ENCODE data around the gene ONECUT3. TPM values are rescaled to one million over a fixed set of nuclear protein-coding genes. Genes with fewer than 3 reads are reported as not detected.

ONECUT3 gene
- total RNA-seq, 1 donor from 2014 or later: not detected

GRCh38 chr19:1814833-1815604, 61.7 kb downstream of the ONECUT3 start:
- no peak for DNase-seq

GRCh38 chr19:1815605-1816529, 62.6 kb downstream of the ONECUT3 start:
- DNase-seq: no peak

GRCh38 chr19:1816530-1817298, 63.4 kb downstream of the ONECUT3 start:
- no peak for DNase-seq

GRCh38 chr19:1817553-1818179, 64.4 kb downstream of the ONECUT3 start:
- no peak for DNase-seq

GRCh38 chr19:1818549-1819195, 65.4 kb downstream of the ONECUT3 start:
- no peak for DNase-seq

- DNase-seq: peak; percentile 24
Measured at GRCh38 chr19:1819341-1820255, 66.3 kb downstream of the ONECUT3 start.

- DNase-seq: no peak
Measured at GRCh38 chr19:1822210-1822609, 68.9 kb downstream of the ONECUT3 start.

DNA sequence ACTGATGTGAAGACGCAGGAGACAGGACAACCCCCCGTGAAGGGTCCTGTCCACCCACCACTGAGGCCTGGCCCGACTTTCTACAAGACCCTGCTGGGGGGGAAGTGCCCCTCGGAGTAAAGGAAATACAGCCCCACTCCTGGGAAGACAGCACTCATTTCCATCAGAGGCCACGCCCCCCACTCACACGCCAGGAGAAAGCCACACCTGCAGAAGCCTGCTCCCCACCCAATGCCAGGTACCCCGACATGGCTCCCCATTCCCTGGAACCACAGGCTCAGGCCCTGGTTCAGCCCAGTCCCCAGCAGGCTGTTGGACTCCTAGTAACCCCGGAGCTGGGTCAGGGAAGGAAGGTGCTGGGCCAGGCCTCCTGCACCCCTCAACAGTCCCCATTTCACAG, 69.7 kb downstream of the ONECUT3 start:
- no peak for DNase-seq

DNA sequence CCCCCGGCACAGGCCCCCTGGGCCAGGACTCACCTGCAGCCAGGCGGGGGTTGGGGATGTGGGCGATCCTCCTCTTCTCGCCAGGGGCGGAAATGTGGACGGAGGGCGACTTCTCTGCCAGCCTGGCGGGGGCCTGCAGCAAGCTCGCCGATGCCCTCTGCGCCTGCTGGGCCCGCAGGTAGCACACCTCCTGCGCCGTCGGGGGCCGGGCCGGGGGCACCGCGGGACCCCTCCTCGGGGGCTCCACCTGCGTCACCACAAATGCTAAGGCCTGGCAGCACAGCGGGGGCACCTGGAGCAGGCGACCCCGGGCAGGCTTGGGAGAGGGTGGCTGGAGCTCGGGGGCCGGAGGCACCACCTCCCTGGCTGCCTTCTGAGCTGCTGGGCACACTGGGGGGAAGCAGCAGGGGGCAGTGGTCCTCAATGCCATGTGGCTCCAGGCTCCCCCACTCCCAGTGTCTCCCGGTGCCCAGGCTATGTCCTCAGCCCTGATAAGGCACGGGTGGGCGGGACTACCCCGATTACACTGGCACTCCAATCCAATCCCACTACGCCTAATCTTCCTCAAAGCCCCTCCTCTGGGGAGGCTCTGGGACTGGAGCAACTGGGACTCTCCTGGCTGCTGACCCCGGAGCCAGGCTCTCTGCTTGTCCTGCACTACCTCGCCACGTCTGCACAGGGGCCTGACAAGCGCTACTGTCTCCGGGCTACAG, 70.4 kb downstream of the ONECUT3 start:
- DNase-seq: no peak

DNA sequence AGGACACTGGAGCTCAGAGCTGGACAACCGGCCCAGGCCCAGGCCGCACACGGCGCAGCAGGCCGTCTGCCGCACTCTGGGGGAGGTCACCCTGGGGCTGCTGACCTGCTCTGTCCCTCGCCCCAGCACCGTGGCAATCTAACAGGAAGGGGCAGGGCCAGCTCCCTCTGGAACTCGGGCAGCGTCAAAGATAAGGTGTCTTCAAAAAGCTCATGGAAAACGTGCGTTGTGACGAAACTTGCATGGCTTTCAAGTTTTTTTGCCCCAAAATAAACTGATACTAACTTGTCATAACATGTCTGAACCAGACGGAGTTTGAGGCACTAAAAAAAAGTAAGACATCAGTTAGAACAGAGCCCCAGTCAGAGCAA, 70.9 kb downstream of the ONECUT3 start:
- DNase-seq: no peak

DNA sequence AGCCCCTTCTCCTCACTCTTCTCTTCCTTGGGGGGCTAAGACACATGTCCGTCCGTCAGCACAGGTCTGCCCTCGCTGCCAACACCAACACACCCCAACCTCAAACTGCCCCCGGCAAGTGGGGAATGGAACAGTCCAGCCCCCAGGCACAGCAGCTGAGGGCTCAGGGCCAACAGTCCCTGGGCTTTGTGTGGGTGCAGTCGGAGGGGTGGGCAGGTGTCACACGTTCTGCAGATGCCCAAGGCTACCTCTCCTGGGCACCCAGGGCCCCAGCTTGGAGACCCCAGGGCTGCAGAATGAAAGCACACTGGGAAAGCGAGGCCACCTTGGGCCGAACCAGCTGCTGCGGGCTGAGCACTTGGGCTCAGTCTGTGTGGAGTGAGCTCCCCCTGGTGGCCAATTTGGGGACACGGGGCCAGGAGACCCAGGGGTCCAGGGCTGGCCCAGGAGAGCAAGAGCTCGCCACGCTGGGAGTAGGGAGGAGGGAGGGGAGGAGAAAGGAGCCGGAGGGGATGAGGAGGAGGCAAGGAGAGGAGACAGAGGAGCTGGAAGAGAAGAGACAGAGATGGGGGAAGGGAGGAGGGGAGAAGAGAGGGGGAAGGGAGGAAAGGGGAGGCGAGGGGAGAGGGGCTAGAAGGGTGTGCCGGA, 72.7 kb downstream of the ONECUT3 start:
- DNase-seq: peak; percentile 89

GRCh38 chr19:1826557-1827521, 73.5 kb downstream of the ONECUT3 start:
- no peak for DNase-seq

DNA sequence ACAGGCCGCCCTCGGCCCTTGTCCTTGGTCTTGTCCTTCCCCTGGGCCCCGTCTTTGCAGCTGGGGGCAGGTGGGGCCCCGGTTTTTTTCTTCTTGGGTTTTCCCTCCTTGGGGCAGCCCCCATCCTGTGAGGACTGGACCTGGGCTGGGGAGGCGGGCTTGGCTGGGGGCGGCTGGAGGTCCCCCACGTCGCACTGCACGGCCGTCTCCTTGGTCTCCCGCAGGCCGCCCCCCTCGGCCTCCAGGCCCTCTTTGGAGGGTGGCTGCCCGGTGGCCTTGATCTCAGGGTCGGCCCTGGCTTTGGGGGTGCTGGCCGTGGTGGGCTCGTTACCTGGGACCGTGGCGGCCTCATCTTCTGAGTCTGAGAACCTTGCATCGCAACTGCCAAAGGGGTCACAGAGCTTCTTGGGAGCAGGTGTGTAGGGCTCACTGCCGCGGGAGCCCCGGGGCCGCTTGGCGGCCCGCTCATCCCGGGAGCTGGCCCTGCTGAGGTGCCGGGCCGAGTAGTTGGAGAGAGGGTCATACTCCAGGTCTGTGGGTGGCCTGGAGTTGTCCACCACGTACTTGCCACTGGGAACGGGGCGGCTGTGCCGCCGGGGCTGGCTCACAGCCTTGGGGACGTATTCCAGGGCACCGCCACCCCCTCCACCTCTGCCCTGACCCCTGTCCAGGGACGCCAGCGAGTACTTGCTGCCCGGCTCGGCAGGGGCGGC, 74.4 kb downstream of the ONECUT3 start:
- no peak for DNase-seq

DNA sequence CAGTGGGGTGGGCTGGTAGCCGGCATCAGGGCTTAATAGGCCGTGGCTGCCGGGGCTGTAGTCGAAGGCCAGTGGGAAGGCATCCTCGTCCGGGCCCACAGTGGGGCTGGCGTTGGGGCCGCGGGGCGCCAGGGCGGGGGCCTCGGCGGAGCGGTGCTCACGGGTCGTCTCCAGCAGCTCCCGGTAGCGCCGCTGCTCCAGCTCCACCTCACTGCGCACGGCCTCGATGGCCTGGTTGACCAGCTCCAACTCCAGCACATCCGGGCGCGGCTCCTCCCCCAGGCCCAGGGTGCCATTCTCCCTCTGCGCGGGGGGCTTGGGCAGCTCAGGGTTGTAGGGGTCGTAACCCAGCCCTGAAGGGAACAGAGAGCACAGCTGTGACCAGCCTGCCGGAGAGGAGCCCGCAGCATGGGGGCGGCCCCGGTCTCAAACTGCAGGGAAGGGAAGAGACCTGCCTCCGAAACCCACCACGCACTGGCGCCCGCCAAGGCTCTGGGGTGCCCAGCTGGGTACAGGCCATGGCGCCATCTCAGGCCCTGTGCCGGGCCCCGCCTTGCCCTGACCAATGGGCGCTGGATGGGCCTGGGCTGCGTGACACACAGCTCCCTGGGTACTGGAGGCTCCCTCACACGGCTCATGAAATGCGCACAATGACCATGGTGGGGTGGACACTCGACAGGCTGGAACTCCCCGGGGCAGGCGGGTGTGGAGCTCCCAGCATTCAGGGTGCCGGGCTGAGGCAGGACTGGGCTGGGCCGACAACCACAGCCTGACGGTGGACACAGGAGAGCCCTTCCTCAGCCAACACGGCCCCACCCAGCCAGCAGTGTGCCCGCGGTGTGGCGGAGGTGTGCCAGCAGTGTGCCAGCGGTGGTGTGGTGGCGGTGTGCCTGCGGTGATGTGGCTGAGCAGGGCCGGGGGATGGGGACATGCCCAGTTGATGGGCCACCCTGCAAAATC, 75.3 kb downstream of the ONECUT3 start:
- DNase-seq: no peak

- no peak for DNase-seq
Measured at GRCh38 chr19:1829958-1830357, 76.7 kb downstream of the ONECUT3 start.

DNA sequence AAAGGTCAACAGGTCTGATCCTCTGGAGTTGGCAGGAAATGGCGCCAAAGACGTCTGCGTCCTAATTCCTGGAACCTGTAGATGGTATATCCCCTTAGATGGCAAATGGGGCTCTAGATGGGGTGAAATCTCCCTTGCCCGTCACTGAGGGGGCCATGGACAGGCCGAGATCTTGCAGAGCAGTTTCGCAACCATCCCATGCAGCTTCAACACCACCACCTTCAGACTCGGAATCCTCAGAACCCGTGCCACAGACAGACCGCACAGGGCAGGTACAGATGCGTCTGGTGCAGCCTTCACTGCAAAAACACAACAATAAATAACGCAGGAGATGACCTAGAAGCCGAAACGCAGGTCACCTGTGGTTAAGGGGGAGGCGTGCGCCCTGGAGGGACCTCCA, 77.3 kb downstream of the ONECUT3 start:
- DNase-seq: no peak
